Fibroblast of lung (primary cell): ENCODE measurements around the gene PRDM11.

Experiments
- CTCF ChIP-seq, 2 donors: IDR thresholded peaks in 1 of 2; conservative IDR thresholded peaks in 1 of 2; 1 replicate in 1 of 2; 2 replicates in 1 of 2; pipeline ENCODE4 v1.5.1; 2011 to 2012; ENCODE audit warnings: low read length in 2 of 2, control low read depth in 1 of 2, inconsistent platforms in 1 of 2, low read depth in 1 of 2, mild to moderate bottlenecking in 1 of 2
- EZH2 ChIP-seq: IDR thresholded peaks from 2 replicates; pipeline ENCODE4 v1.5.1; 2012; ENCODE audit warnings: low read length, control low read depth, mild to moderate bottlenecking; ENCODE audit errors: missing control alignments

DNA sequence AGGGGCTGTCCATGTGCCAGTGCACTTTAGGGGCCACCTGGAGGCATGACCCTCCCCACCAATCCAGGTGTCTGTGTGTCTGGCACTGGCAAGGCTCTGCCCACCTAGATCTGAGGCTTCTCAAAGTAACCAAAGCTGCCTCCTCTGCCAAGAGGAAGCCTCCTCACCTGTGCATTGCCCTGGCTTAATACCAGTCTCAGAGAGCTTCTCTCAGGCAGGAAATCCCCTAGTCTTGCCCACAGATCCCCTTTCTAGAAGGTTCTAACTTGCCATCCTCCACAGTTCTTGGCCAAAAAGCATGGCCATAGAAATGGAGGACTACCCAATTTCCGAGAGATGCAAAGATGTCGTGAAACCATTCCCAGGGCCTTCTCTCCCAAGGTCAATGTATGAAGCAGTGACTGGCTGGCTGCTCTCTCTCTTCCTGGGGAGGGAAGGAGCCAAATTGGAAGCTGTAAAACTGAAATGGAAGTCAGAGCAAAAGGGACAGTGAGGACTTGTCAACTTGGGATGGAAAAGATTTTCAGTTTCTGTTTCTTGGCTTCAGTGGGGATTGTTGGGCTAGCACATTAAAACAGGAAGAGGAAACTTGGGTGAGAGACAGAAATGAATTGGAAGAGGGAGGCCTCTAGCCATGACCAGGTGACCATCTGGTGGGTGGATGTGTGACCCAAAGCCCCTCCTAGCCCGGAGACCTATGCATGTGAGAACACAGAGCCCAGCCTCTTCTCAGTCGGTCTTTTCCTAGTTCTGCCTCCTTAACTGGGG, 68.8 kb downstream of the PRDM11 start:
- TF ChIP-seq EZH2 (no peak), CTCF (conservative IDR thresholded peaks at IDR 0.05 in 1 of 2, IDR thresholded peaks at IDR 0.05 in 1 of 2; ENCODE audit: low read depth in 1 of 2, low read length in 2 of 2) (no peak)
